Nephron progenitor cell (in vitro differentiated cells): ENCODE results near the gene CLECL1.

Source experiments
- DNase-seq: peaks from one replicate; pipeline ENCODE4 v3.0.0; 2021
- H3K27ac Mint-ChIP-seq: 2 replicates; pipeline ENCODE4 v1.8.0; 2021; ENCODE audit warnings: mild to moderate bottlenecking, moderate library complexity, mixed read lengths
- H3K27me3 Mint-ChIP-seq: 2 replicates; pipeline ENCODE4 v1.8.0; 2021; ENCODE audit warnings: mild to moderate bottlenecking, low read depth, mixed read lengths; ENCODE audit not compliant: poor library complexity
- H3K36me3 Mint-ChIP-seq: 2 replicates; pipeline ENCODE4 v1.8.0; 2021; ENCODE audit warnings: low read depth, mixed read lengths
- H3K4me1 Mint-ChIP-seq: 2 replicates; pipeline ENCODE4 v1.8.0; 2021; ENCODE audit warnings: mixed read lengths
- H3K4me3 Mint-ChIP-seq: 2 replicates; pipeline ENCODE4 v1.8.0; 2021; ENCODE audit warnings: mild to moderate bottlenecking, moderate library complexity, mixed read lengths
- H3K9me3 Mint-ChIP-seq: 2 replicates; pipeline ENCODE4 v1.8.0; 2021; ENCODE audit warnings: mild to moderate bottlenecking, moderate library complexity, mixed read lengths
- CTCF ChIP-seq: fragments of 200-600 bp; sonication (generic); IDR thresholded peaks from 2 replicates; pipeline ENCODE4 v1.5.0; 2021; ENCODE audit warnings: antibody characterized with exemption

The CLECL1 gene

GRCh38 chr12:9754099-9754927, 21.4 kb upstream of the CLECL1 start:
- Mint-ChIP-seq H3K4me1 (no peaks in the 10 kb centered on the region), H3K36me3 (no peaks in the 10 kb centered on the region), H3K9me3 (no peaks in the 10 kb centered on the region), H3K27me3 (peaks cover 4% of the 10 kb centered on the region), H3K27ac (no peak overlapping the region), H3K4me3 (no peak overlapping the region)
- DNase-seq = no peak
- no peak for TF ChIP-seq CTCF

- no peaks in the 10 kb centered on the region for H3K36me3 Mint-ChIP-seq
- no peak for TF ChIP-seq CTCF
- DNase-seq = no peak
- peaks cover 4% of the 10 kb centered on the region for H3K27me3 Mint-ChIP-seq
- no peaks in the 10 kb centered on the region for H3K9me3 Mint-ChIP-seq
- H3K4me3 Mint-ChIP-seq = no peak overlapping the region
- H3K27ac Mint-ChIP-seq = no peak overlapping the region
- no peaks in the 10 kb centered on the region for H3K4me1 Mint-ChIP-seq
Observed at GRCh38 chr12:9753498-9753897, 20.6 kb upstream of the CLECL1 start.

GRCh38 chr12:9753073-9753472, 20.2 kb upstream of the CLECL1 start:
- TF ChIP-seq CTCF = no peak
- no peaks in the 10 kb centered on the region for H3K36me3 Mint-ChIP-seq
- peaks cover 4% of the 10 kb centered on the region for H3K27me3 Mint-ChIP-seq
- no peak overlapping the region for H3K4me3 Mint-ChIP-seq
- H3K27ac Mint-ChIP-seq = no peak overlapping the region
- H3K9me3 Mint-ChIP-seq = no peaks in the 10 kb centered on the region
- no peak for DNase-seq
- no peaks in the 10 kb centered on the region for H3K4me1 Mint-ChIP-seq

GRCh38 chr12:9752145-9752933, 19.4 kb upstream of the CLECL1 start:
- no peaks in the 10 kb centered on the region for H3K4me1 Mint-ChIP-seq
- no peaks in the 10 kb centered on the region for H3K9me3 Mint-ChIP-seq
- DNase-seq = no peak
- H3K4me3 Mint-ChIP-seq = no peak overlapping the region
- no peak overlapping the region for H3K27ac Mint-ChIP-seq
- peaks cover 4% of the 10 kb centered on the region for H3K27me3 Mint-ChIP-seq
- no peaks in the 10 kb centered on the region for H3K36me3 Mint-ChIP-seq
- no peak for TF ChIP-seq CTCF

GRCh38 chr12:9751204-9752144, 18.6 kb upstream of the CLECL1 start:
- H3K4me1 Mint-ChIP-seq = no peaks in the 10 kb centered on the region
- no peak for TF ChIP-seq CTCF
- H3K4me3 Mint-ChIP-seq = no peak overlapping the region
- no peak for DNase-seq
- H3K27ac Mint-ChIP-seq = no peak overlapping the region
- H3K27me3 Mint-ChIP-seq = peaks cover 4% of the 10 kb centered on the region
- H3K9me3 Mint-ChIP-seq = no peaks in the 10 kb centered on the region
- no peaks in the 10 kb centered on the region for H3K36me3 Mint-ChIP-seq
